Placental epithelial cell (primary cell): ENCODE results near the gene CXCL11. TPM values are rescaled to one million over a fixed set of nuclear protein-coding genes. Genes with fewer than 3 reads are reported as not detected.

Experiments used
- total RNA-seq: library from RNA; depleted of rRNA; stranded (reverse); fragments of >200 nt; gene quantifications from 2 replicates; pipeline ENCODE4 v1.2.3, GENCODE V29; 2012

CXCL11 gene
- total RNA-seq = not detected in 2 replicates

GRCh38 chr4:76035799-76036380, at the start of gene CXCL11:
Gene CXCL11, minus strand, starts transcription at chr4:76036070. Its CDS starts 83 bp downstream, at chr4:76035987.

GRCh38 chr4:76074468-76074867, 38.6 kb upstream of the CXCL11 start, which contains the start of gene ART3:
Gene ART3, plus strand, starts transcription at chr4:76074709. Its CDS starts 1,181 bp downstream, at chr4:76075890.

GRCh38 chr4:76023389-76023788, 12.5 kb downstream of the CXCL11 start, which contains the start of gene CXCL10:
Gene CXCL10, minus strand, starts transcription at chr4:76023497. Its CDS starts 66 bp downstream, at chr4:76023431.

GRCh38 chr4:76007089-76007862, 28.6 kb downstream of the CXCL11 start, which contains the start of gene CXCL9:
Gene CXCL9, minus strand, starts transcription at chr4:76007509. Its CDS starts 60 bp downstream, at chr4:76007449.

Other genes starting within 250 kb of the CXCL11 start
- gene PPEF2, start 133.6 kb downstream of the CXCL11 start, total RNA-seq = under 0.01 TPM in 1 of 2 replicates, not detected in the other
- 50.6 and 73.4 TPM in 2 replicates for gene NAAA, start 95.1 kb downstream of the CXCL11 start, total RNA-seq
- 25.5 and 32.6 TPM in 2 replicates for gene SDAD1, start 45.1 kb downstream of the CXCL11 start, total RNA-seq
- gene CXCL9, start 28.6 kb downstream of the CXCL11 start, total RNA-seq = not detected in 2 replicates
- not detected in 2 replicates for gene CXCL10, start 12.6 kb downstream of the CXCL11 start, total RNA-seq
- not detected in 2 replicates for gene ART3, start 38.6 kb upstream of the CXCL11 start, total RNA-seq
- 36.9 and 41.2 TPM in 2 replicates for gene NUP54, start 112.3 kb upstream of the CXCL11 start, total RNA-seq
- gene SCARB2, start 177.8 kb upstream of the CXCL11 start, total RNA-seq = 109 and 113 TPM in 2 replicates
- 1.4 and 3.1 TPM in 2 replicates for gene FAM47E, start 215.7 kb upstream of the CXCL11 start, total RNA-seq